GM18526 (cell line): ENCODE data around the gene FBXL17.

Experiments used
- POLR2A ChIP-seq: IDR thresholded peaks from 3 replicates; pipeline ENCODE4 v1.6.1; 2011; ENCODE audit not compliant: insufficient read length; ENCODE audit errors: extremely low read depth

Gene FBXL17

GRCh38 chr5:108111736-108112135 lies 270.2 kb downstream of the FBXL17 start:
- TF ChIP-seq POLR2A, result no peak

- TF ChIP-seq POLR2A, result no peak
Measured at GRCh38 chr5:108109059-108109458, 272.8 kb downstream of the FBXL17 start.

GRCh38 chr5:108104448-108104847 lies 277.4 kb downstream of the FBXL17 start:
- TF ChIP-seq POLR2A, result no peak

- no peak for TF ChIP-seq POLR2A
Measured at GRCh38 chr5:108102463-108102862, 279.4 kb downstream of the FBXL17 start.

- no peak for TF ChIP-seq POLR2A
Measured at GRCh38 chr5:108101821-108102220, 280.1 kb downstream of the FBXL17 start.

GRCh38 chr5:108101130-108101529 lies 280.8 kb downstream of the FBXL17 start:
- no peak for TF ChIP-seq POLR2A

GRCh38 chr5:108094800-108095199 lies 287.1 kb downstream of the FBXL17 start:
- TF ChIP-seq POLR2A, result no peak

GRCh38 chr5:108093186-108093585 lies 288.7 kb downstream of the FBXL17 start:
- TF ChIP-seq POLR2A, result no peak

GRCh38 chr5:108090946-108091345 lies 291.0 kb downstream of the FBXL17 start:
- TF ChIP-seq POLR2A, result no peak

GRCh38 chr5:108084105-108084504 lies 297.8 kb downstream of the FBXL17 start:
- no peak for TF ChIP-seq POLR2A

GRCh38 chr5:108083232-108083631 lies 298.7 kb downstream of the FBXL17 start:
- no peak for TF ChIP-seq POLR2A

GRCh38 chr5:108081707-108082106 lies 300.2 kb downstream of the FBXL17 start:
- no peak for TF ChIP-seq POLR2A

- no peak for TF ChIP-seq POLR2A
Measured at GRCh38 chr5:108079753-108080152, 302.1 kb downstream of the FBXL17 start.

GRCh38 chr5:108078882-108079281 lies 303.0 kb downstream of the FBXL17 start:
- TF ChIP-seq POLR2A, result no peak

GRCh38 chr5:108078345-108078744 lies 303.6 kb downstream of the FBXL17 start:
- no peak for TF ChIP-seq POLR2A

GRCh38 chr5:108074626-108075025 lies 307.3 kb downstream of the FBXL17 start:
- TF ChIP-seq POLR2A, result no peak

GRCh38 chr5:108064302-108064701 lies 317.6 kb downstream of the FBXL17 start:
- no peak for TF ChIP-seq POLR2A

GRCh38 chr5:108061941-108062340 lies 320.0 kb downstream of the FBXL17 start:
- no peak for TF ChIP-seq POLR2A
